ENCODE data around the gene ATN1.
"Not testable (repeated sequence)": the region's sequence is repeated elsewhere in the genome, so short reads cannot be mapped to it uniquely, and the experiment has no call there.

Gene ATN1

GRCh38 chr12:6905414-6906040 is 22.2 kb upstream of the ATN1 start:
- no peak for DNase-seq

GRCh38 chr12:6908141-6908540 is 19.6 kb upstream of the ATN1 start:
- not testable (repeated sequence) for DNase-seq

GRCh38 chr12:6909421-6910145 is 18.2 kb upstream of the ATN1 start:
- DNase-seq: peak; percentile 37

GRCh38 chr12:6912164-6912935 is 15.4 kb upstream of the ATN1 start:
- peak; percentile 46 for DNase-seq

- DNase-seq: peak; percentile 87
These were observed 13.4 kb upstream of the ATN1 start, which contains the start of gene ENO2 for GRCh38 chr12:6914246-6914946. TSS of gene ENO2 (plus strand) at chr12:6914580. CDS start at chr12:6915833, 1,253 bp downstream.

GRCh38 chr12:6914947-6915788 is 12.6 kb upstream of the ATN1 start:
- DNase-seq: peak; percentile 79

GRCh38 chr12:6915789-6916285 is 11.9 kb upstream of the ATN1 start:
- no peak for DNase-seq

- DNase-seq: no peak
These were observed 11.1 kb upstream of the ATN1 start for GRCh38 chr12:6916426-6917200.

GRCh38 chr12:6917491-6918231 is 10.1 kb upstream of the ATN1 start:
- no peak for DNase-seq

- DNase-seq: no peak
These were observed 8.2 kb upstream of the ATN1 start for GRCh38 chr12:6919588-6919987.

- DNase-seq: no peak
These were observed 6.2 kb upstream of the ATN1 start for GRCh38 chr12:6921539-6921938.

- no peak for DNase-seq
These were observed 5.5 kb upstream of the ATN1 start for GRCh38 chr12:6921996-6922946.

GRCh38 chr12:6923003-6923732 is 4.6 kb upstream of the ATN1 start:
- DNase-seq: no peak

GRCh38 chr12:6923851-6924250 is 3.9 kb upstream of the ATN1 start:
- DNase-seq: no peak

GRCh38 chr12:6925239-6925539 is 2.6 kb upstream of the ATN1 start:
- DNase-seq: no peak

- DNase-seq: peak; percentile 83
These were observed 2.0 kb upstream of the ATN1 start for GRCh38 chr12:6925540-6926279.

- peak; percentile 63 for DNase-seq
These were observed 403 bp downstream of the ATN1 start for GRCh38 chr12:6928022-6928702.

Measured in eye (tissue), 1 donor.